GM12874 (cell line): Measurements from ENCODE around the gene POLA1.

Experiments used
- CTCF ChIP-seq: IDR thresholded peaks from 2 replicates; pipeline ENCODE4 v1.5.1; 2011; ENCODE audit warnings: low read depth, mild to moderate bottlenecking, control low read depth, low read length, moderate library complexity; ENCODE audit not compliant: insufficient read depth

Gene POLA1

GRCh38 chrX:25025615-25026014 is 331.9 kb downstream of the POLA1 start:
- TF ChIP-seq CTCF = no peak

DNA sequence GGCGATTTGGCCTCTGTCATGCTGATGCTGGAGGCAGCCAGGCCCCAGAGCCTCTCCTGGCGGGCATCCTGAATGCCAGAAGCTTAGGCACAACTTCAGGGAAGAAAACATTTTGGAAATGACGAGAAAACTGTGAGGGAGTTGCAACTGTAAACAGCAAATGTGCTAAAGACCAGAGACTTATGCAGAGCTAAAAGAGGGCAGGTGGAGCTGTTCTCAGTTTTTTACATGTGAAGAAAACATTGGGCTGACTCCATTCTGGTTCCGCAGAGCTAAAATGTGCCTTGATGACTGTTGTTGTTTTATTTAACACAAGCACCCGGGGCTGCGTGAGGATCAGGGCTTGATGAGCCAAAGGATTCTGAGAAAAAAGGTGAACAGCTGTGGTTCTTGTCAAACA is 332.9 kb downstream of the POLA1 start:
- TF ChIP-seq CTCF = no peak

DNA sequence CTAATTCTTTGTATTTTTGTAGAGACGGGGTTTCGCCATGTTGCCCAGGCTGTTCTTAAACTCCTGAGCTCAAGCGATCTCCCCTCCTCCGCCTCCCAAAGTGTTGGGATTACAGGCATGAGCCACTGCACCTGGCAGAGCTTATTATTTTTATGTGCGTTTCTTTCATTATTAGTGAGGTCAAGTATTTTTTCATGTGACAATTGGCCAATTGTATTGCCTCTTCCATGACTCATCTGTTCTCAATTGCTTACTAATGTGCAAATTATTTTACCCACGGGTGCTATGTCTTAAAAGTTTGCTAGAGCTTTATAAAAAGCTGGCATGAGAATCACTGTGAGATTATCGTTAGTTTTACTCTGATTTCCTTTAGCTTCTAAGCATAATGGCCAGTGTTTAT is 335.0 kb downstream of the POLA1 start:
- TF ChIP-seq CTCF = no peak

DNA sequence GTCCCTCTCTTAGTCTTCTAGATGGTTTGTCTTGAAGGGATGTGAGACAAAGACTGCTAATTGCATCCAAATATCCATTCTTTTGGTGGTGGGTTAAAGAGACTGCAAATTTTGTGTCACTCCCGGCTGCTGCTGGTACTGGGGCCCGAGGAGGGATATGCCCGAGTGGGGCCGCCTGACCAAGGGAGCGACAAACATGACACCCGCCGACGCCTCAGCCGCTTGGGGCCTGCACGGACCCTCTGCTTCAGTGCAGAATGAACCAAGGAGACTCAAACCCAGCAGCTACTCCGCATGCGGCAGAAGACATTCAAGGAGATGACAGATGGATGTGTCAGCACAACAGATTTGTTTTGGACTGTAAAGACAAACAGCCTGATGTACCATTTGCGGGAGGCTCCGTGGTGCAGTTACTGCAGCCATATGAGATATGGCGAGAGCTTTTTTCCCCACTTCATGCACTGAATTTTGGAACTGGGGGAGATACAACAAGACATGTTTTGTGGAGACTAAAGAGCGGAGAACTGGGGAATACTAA is 335.6 kb downstream of the POLA1 start:
- no peak for TF ChIP-seq CTCF

DNA sequence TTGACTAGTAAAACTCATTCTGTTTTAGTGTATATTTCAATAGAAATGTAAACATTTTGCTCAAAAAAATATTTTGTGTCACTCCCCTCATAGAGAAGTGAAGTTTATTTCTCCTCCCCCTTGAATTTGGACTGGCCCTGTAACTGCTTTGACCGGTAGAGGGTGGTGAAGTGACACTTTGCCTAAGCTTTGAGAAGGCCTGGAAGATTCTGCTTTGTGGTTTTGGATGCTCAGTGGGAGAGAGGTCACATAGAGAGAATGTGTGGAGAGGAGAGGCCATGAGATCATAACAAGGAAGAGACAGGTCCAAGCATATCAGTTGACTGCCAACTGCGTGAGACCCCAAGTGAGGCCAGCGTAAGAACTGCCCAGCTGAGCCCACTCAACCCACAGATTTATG is 341.2 kb downstream of the POLA1 start:
- TF ChIP-seq CTCF = no peak

GRCh38 chrX:25039036-25039435 is 345.3 kb downstream of the POLA1 start:
- no peak for TF ChIP-seq CTCF

GRCh38 chrX:25043192-25043591 is 349.5 kb downstream of the POLA1 start:
- TF ChIP-seq CTCF = no peak
